Measurements from ENCODE around the gene DSC3.

GRCh38 chr18:31066266-31066665 is 23.7 kb upstream of the DSC3 start:
- no peak for TF ChIP-seq POLR2A (IDR thresholded peaks at IDR 0.05)
- TF ChIP-seq, protein P1, sequence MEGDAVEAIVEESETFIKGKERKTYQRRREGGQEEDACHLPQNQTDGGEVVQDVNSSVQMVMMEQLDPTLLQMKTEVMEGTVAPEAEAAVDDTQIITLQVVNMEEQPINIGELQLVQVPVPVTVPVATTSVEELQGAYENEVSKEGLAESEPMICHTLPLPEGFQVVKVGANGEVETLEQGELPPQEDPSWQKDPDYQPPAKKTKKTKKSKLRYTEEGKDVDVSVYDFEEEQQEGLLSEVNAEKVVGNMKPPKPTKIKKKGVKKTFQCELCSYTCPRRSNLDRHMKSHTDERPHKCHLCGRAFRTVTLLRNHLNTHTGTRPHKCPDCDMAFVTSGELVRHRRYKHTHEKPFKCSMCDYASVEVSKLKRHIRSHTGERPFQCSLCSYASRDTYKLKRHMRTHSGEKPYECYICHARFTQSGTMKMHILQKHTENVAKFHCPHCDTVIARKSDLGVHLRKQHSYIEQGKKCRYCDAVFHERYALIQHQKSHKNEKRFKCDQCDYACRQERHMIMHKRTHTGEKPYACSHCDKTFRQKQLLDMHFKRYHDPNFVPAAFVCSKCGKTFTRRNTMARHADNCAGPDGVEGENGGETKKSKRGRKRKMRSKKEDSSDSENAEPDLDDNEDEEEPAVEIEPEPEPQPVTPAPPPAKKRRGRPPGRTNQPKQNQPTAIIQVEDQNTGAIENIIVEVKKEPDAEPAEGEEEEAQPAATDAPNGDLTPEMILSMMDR (IDR thresholded peaks at IDR 0.05): no peak
- no peak for TF ChIP-seq EP300 (IDR thresholded peaks at IDR 0.05; ENCODE audit: low read depth)
